HEK293 (cell line): ENCODE measurements around the gene SMURF2.

Experiments
- CTCF ChIA-PET: fragments of 350-600 bp; formaldehyde crosslinking; extraction: SDS; loops from one replicate; lab custom pipeline; 2021; ENCODE audit warnings: antibody characterized with exemption; lab: Yijun Ruan, JAX
- POLR2A ChIA-PET: fragments of 300-600 bp; formaldehyde crosslinking; extraction: SDS; loops from one replicate; lab custom pipeline; 2020; ENCODE audit warnings: antibody characterized with exemption, inconsistent platforms; lab: Yijun Ruan, JAX
- H3K27ac ChIP-seq: fragments of 200-500 bp; sonication (Bioruptor generic); 2 replicates; pipeline ENCODE4 v1.5.1; 2014; ENCODE audit warnings: low read depth, low read length, control low read depth, inconsistent platforms; ENCODE audit errors: extremely low read depth
- H3K36me3 ChIP-seq, 2 experiments: fragments of 200-500 bp in 1 of 2; sonication (Bioruptor generic) in 1 of 2; 1 replicate in 1 of 2; 2 replicates in 1 of 2; pipeline ENCODE4 v1.5.1; 2014 to 2017; ENCODE audit warnings: inconsistent platforms in 2 of 2, low read length in 2 of 2; ENCODE audit not compliant: control insufficient read depth in 2 of 2, insufficient read depth in 1 of 2
- H3K4me1 ChIP-seq: fragments of 200-500 bp; sonication (Bioruptor generic); 2 replicates; pipeline ENCODE4 v1.5.1; 2014; ENCODE audit warnings: mild to moderate bottlenecking, low read length, inconsistent platforms; ENCODE audit not compliant: control insufficient read depth, insufficient read depth
- H3K4me3 ChIP-seq: 2 replicates; pipeline ENCODE4 v1.5.1; 2011; ENCODE audit warnings: low read depth, mild to moderate bottlenecking, control low read depth, low read length, moderate library complexity
- H3K9me3 ChIP-seq: fragments of 200-500 bp; sonication (Bioruptor generic); 2 replicates; pipeline ENCODE4 v1.5.1; 2014; ENCODE audit warnings: low read depth, low read length, inconsistent platforms; ENCODE audit not compliant: control insufficient read depth, insufficient read depth
- BCL11A ChIP-seq: fragments of 450-650 bp; formaldehyde crosslinking; IDR thresholded peaks from 2 replicates; pipeline ENCODE4 v1.5.1; 2016; ENCODE audit warnings: low read depth, missing biosample characterization, missing genetic modification characterization
- FEZF1 ChIP-seq: fragments of 450-650 bp; formaldehyde crosslinking; IDR thresholded peaks from 2 replicates; pipeline ENCODE4 v1.5.1; 2016; ENCODE audit warnings: missing biosample characterization, missing genetic modification characterization
- GLI4 ChIP-seq: fragments of 450-650 bp; formaldehyde crosslinking; IDR thresholded peaks from 2 replicates; pipeline ENCODE4 v1.5.1; 2016; ENCODE audit warnings: missing biosample characterization, missing genetic modification characterization
- HOXA7 ChIP-seq: sonication (generic); formaldehyde crosslinking; IDR thresholded peaks from 2 replicates; pipeline ENCODE4 v1.8.1; 2022; ENCODE audit warnings: missing genetic modification reagents, borderline replicate concordance
- HOXC10 ChIP-seq: sonication (generic); formaldehyde crosslinking; IDR thresholded peaks from 2 replicates; pipeline ENCODE4 v1.8.1; 2023; ENCODE audit warnings: mild to moderate bottlenecking, missing genetic modification reagents
- PRDM1 ChIP-seq: fragments of 450-650 bp; formaldehyde crosslinking; IDR thresholded peaks from 2 replicates; pipeline ENCODE4; 2016; ENCODE audit warnings: missing biosample characterization, missing genetic modification characterization
- REPIN1 ChIP-seq: fragments of 450-650 bp; formaldehyde crosslinking; IDR thresholded peaks from 2 replicates; pipeline ENCODE4 v1.5.1; 2017; ENCODE audit warnings: missing biosample characterization, missing genetic modification characterization, low read depth
- SCRT1 ChIP-seq: fragments of 450-650 bp; formaldehyde crosslinking; IDR thresholded peaks from 2 replicates; pipeline ENCODE4 v1.5.1; 2016; ENCODE audit warnings: missing biosample characterization, missing genetic modification characterization, borderline replicate concordance
- WT1 ChIP-seq: fragments of 450-650 bp; formaldehyde crosslinking; IDR thresholded peaks from 2 replicates; pipeline ENCODE4 v1.5.1; 2016; ENCODE audit warnings: missing biosample characterization, missing genetic modification characterization
- ZBTB21 ChIP-seq: fragments of 450-650 bp; formaldehyde crosslinking; IDR thresholded peaks from 2 replicates; pipeline ENCODE4 v1.5.1; 2017; ENCODE audit warnings: missing biosample characterization, missing genetic modification characterization
- ZFP41 ChIP-seq: fragments of 450-650 bp; formaldehyde crosslinking; IDR thresholded peaks from 2 replicates; pipeline ENCODE4 v1.5.1; 2016; ENCODE audit warnings: missing biosample characterization, missing genetic modification characterization, borderline replicate concordance
- ZNF10 ChIP-seq: fragments of 450-650 bp; formaldehyde crosslinking; IDR thresholded peaks from 2 replicates; pipeline ENCODE4 v1.5.1; 2017; ENCODE audit warnings: missing biosample characterization, missing genetic modification characterization
- ZNF138 ChIP-seq: fragments of 450-650 bp; formaldehyde crosslinking; IDR thresholded peaks from 2 replicates; pipeline ENCODE4 v1.5.1; 2016; ENCODE audit warnings: missing biosample characterization, missing genetic modification characterization, borderline replicate concordance
- ZNF175 ChIP-seq: fragments of 450-650 bp; formaldehyde crosslinking; IDR thresholded peaks from 2 replicates; pipeline ENCODE4 v1.5.1; 2016; ENCODE audit warnings: missing biosample characterization, missing genetic modification characterization
- ZNF302 ChIP-seq: fragments of 450-650 bp; formaldehyde crosslinking; IDR thresholded peaks from 2 replicates; pipeline ENCODE4 v1.5.1; 2016; ENCODE audit warnings: missing biosample characterization, missing genetic modification characterization, low read depth
- ZNF324 ChIP-seq: fragments of 450-650 bp; formaldehyde crosslinking; IDR thresholded peaks from 2 replicates; pipeline ENCODE4 v1.5.1; 2016; ENCODE audit warnings: missing biosample characterization, missing genetic modification characterization
- ZNF548 ChIP-seq: fragments of 450-650 bp; formaldehyde crosslinking; IDR thresholded peaks from 2 replicates; pipeline ENCODE4 v1.5.1; 2016; ENCODE audit warnings: missing biosample characterization, missing genetic modification characterization
- ZNF560 ChIP-seq: fragments of 450-650 bp; formaldehyde crosslinking; IDR thresholded peaks from 2 replicates; pipeline ENCODE4 v1.5.1; 2017; ENCODE audit warnings: missing biosample characterization, missing genetic modification characterization, borderline replicate concordance
- ZNF645 ChIP-seq: fragments of 450-650 bp; formaldehyde crosslinking; IDR thresholded peaks from 2 replicates; pipeline ENCODE4; 2016; ENCODE audit warnings: missing biosample characterization, missing genetic modification characterization
- ZNF654 ChIP-seq: fragments of 450-650 bp; formaldehyde crosslinking; IDR thresholded peaks from 2 replicates; pipeline ENCODE4 v1.5.1; 2016; ENCODE audit warnings: low read depth, missing biosample characterization, missing genetic modification characterization
- ZNF670 ChIP-seq: fragments of 450-650 bp; formaldehyde crosslinking; IDR thresholded peaks from 2 replicates; pipeline ENCODE4 v1.5.1; 2016; ENCODE audit warnings: missing biosample characterization, missing genetic modification characterization, low read depth
- ZNF76 ChIP-seq: fragments of 450-650 bp; formaldehyde crosslinking; IDR thresholded peaks from 2 replicates; pipeline ENCODE4; 2016; ENCODE audit warnings: low read depth, missing biosample characterization, missing genetic modification characterization, borderline replicate concordance
- ZNF776 ChIP-seq: fragments of 450-650 bp; formaldehyde crosslinking; IDR thresholded peaks from 2 replicates; pipeline ENCODE4 v1.5.0; 2017; ENCODE audit warnings: missing biosample characterization, missing genetic modification characterization, borderline replicate concordance
- ZNF791 ChIP-seq: fragments of 450-650 bp; formaldehyde crosslinking; IDR thresholded peaks from 2 replicates; pipeline ENCODE4 v1.5.1; 2016; ENCODE audit warnings: missing biosample characterization, missing genetic modification characterization
- ZSCAN16 ChIP-seq: fragments of 450-650 bp; formaldehyde crosslinking; IDR thresholded peaks from 2 replicates; pipeline ENCODE4 v1.5.1; 2016; ENCODE audit warnings: missing biosample characterization, missing genetic modification characterization
- ZSCAN30 ChIP-seq: fragments of 450-650 bp; IDR thresholded peaks from 2 replicates; pipeline ENCODE4 v1.5.1; 2018; ENCODE audit warnings: missing biosample characterization, mild to moderate bottlenecking, missing genetic modification characterization, moderate library complexity
- TF ChIP-seq, protein P1 (sequence below): fragments of 450-650 bp; formaldehyde crosslinking; IDR thresholded peaks from 2 replicates; pipeline ENCODE4 v1.5.1; 2016; ENCODE audit warnings: missing biosample characterization, missing genetic modification characterization
- TF ChIP-seq, protein P2 (sequence below): fragments of 450-650 bp; formaldehyde crosslinking; IDR thresholded peaks from 2 replicates; pipeline ENCODE4 v1.5.1; 2017; ENCODE audit warnings: missing biosample characterization, missing genetic modification characterization
- TF ChIP-seq, protein P3 (sequence below): fragments of 450-650 bp; formaldehyde crosslinking; IDR thresholded peaks from 2 replicates; pipeline ENCODE4 v1.5.1; 2017; ENCODE audit warnings: missing biosample characterization, missing genetic modification characterization

Gene SMURF2

DNA sequence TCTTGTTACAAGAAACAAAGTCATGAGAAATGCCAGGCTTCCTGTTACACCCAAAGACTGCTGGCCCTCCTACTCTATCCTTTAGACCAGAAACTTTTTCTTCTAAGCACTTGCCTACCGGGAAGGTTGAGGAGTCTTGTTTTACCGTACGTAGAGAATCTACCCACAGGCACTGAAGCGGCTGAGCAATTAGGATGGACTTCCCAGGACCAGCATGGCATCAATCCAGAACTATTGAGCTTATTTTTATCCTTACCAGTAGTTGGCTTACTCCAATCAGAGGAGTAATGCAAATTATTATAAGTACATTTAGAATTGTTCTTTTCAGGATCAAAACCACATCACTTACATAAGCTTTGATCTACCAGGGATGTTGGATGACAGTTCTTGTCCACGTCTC is 129.7 kb downstream of the SMURF2 start:
- CTCF ChIA-PET: interaction anchor here (0.8 to 1.8 kb wide), 3 partner anchors 111 to 117 kb away, joined by 3 to 9 read pairs (median 5); no protein-coding TSS in a partner anchor
- Histone ChIP-seq H3K9me3 (no peaks in the 10 kb centered on the region), H3K36me3 (peaks cover 74 to 100% of the 10 kb centered on the region in 2 experiments), H3K4me1 (no peaks in the 10 kb centered on the region), H3K27ac (no peak overlapping the region), H3K4me3 (no peak overlapping the region)
- POLR2A ChIA-PET: interaction anchor here (0.6 to 2.9 kb wide), 2 partner anchors 26 to 27 kb away, joined by 8 to 14 read pairs; partner anchors contain the start of genes CEP95 and DDX5
- TF ChIP-seq SCRT1 (tag by site-specific recombination) (no peak), ZNF645 (tag by site-specific recombination) (no peak), ZSCAN30 (tag by site-specific recombination) (no peak), ZSCAN16 (tag by site-specific recombination) (no peak), ZNF324 (tag by site-specific recombination) (no peak), ZFP41 (no peak), REPIN1 (tag by site-specific recombination) (no peak), GLI4 (tag by site-specific recombination) (no peak)
- TF ChIP-seq, protein P1, sequence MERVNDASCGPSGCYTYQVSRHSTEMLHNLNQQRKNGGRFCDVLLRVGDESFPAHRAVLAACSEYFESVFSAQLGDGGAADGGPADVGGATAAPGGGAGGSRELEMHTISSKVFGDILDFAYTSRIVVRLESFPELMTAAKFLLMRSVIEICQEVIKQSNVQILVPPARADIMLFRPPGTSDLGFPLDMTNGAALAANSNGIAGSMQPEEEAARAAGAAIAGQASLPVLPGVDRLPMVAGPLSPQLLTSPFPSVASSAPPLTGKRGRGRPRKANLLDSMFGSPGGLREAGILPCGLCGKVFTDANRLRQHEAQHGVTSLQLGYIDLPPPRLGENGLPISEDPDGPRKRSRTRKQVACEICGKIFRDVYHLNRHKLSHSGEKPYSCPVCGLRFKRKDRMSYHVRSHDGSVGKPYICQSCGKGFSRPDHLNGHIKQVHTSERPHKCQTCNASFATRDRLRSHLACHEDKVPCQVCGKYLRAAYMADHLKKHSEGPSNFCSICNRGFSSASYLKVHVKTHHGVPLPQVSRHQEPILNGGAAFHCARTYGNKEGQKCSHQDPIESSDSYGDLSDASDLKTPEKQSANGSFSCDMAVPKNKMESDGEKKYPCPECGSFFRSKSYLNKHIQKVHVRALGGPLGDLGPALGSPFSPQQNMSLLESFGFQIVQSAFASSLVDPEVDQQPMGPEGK (tag by site-specific recombination): no peak

DNA sequence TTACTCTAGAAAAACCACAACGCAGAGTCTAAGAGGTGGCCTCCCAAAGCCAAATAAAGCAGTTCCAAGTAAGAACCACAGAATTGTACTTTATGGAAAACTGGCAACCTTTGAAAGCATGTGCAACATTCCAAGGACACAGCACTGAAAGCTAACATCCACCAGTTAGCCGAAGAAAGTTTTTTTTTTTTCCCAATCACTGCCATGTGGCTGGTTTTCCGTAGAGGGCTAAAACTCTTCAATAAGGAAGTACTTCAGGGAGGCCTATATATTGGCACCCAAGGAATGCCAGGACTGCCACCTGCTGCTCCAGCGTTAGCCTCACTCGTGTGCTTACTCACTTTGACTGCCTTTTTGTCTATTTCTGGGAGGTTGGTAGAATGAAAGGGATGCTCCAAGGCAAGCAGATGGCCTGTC is 130.1 kb downstream of the SMURF2 start:
- POLR2A ChIA-PET: interaction anchor here (0.6 kb wide), 1 partner anchor 25 kb away, joined by 8 read pairs; the partner anchor contains the start of gene CEP95

DNA sequence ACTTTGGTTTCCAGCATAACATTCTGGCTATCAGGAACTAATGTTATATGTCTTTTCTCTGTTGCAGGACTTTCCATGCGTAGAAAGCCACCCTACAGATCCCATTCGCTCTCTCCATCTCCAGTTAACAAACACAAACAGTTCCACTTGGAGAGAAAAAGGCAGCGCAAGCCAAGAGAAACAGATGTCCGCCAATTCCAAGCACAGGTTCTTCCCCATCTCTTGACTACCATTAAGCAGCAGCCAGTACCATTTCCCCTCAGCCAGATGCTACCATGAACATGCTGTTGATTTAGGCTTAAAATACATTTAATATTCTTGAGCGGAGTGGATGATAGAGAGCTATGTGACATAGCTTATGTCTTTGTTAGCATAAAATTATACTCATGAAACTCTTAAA is 132.9 kb downstream of the SMURF2 start:
- ChIA-PET POLR2A (interaction anchor here (1.1 kb wide), 1 partner anchor 23 kb away, joined by 5 read pairs; the partner anchor contains the start of gene CEP95), CTCF (no interaction called here)
- Histone ChIP-seq H3K9me3 (no peaks in the 10 kb centered on the region), H3K4me1 (no peaks in the 10 kb centered on the region), H3K27ac (no peak overlapping the region), H3K36me3 (peaks cover 84 to 100% of the 10 kb centered on the region in 2 experiments), H3K4me3 (no peak overlapping the region)
- TF ChIP-seq ZNF560 (tag by site-specific recombination) (no peak), WT1 (tag by site-specific recombination) (no peak), ZNF670 (tag by site-specific recombination) (no peak), PRDM1 (no peak), ZNF654 (no peak), ZNF548 (tag by site-specific recombination) (no peak), ZNF138 (tag by site-specific recombination) (no peak), BCL11A (no peak), ZNF791 (tag by site-specific recombination) (no peak), FEZF1 (no peak), ZNF175 (tag by site-specific recombination) (no peak), HOXA7 (CRISPR knock-in tag) (no peak)
- TF ChIP-seq, protein P2, sequence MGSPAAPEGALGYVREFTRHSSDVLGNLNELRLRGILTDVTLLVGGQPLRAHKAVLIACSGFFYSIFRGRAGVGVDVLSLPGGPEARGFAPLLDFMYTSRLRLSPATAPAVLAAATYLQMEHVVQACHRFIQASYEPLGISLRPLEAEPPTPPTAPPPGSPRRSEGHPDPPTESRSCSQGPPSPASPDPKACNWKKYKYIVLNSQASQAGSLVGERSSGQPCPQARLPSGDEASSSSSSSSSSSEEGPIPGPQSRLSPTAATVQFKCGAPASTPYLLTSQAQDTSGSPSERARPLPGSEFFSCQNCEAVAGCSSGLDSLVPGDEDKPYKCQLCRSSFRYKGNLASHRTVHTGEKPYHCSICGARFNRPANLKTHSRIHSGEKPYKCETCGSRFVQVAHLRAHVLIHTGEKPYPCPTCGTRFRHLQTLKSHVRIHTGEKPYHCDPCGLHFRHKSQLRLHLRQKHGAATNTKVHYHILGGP (tag by site-specific recombination): no peak

More for the DNA sequence above, 130.1 kb downstream of the SMURF2 start:
- CTCF ChIA-PET: no interaction called here
- no peaks in the 10 kb centered on the region for H3K4me1 ChIP-seq
- H3K9me3 ChIP-seq: no peaks in the 10 kb centered on the region
- H3K4me3 ChIP-seq: no peak overlapping the region
- TF ChIP-seq ZNF302 (tag by site-specific recombination) (no peak), ZNF10 (tag by site-specific recombination) (no peak), ZNF76 (no peak), ZNF776 (tag by site-specific recombination) (no peak), ZBTB21 (tag by site-specific recombination) (no peak), ZNF324 (tag by site-specific recombination) (no peak), HOXC10 (CRISPR knock-in tag) (no peak)
- TF ChIP-seq, protein P3, sequence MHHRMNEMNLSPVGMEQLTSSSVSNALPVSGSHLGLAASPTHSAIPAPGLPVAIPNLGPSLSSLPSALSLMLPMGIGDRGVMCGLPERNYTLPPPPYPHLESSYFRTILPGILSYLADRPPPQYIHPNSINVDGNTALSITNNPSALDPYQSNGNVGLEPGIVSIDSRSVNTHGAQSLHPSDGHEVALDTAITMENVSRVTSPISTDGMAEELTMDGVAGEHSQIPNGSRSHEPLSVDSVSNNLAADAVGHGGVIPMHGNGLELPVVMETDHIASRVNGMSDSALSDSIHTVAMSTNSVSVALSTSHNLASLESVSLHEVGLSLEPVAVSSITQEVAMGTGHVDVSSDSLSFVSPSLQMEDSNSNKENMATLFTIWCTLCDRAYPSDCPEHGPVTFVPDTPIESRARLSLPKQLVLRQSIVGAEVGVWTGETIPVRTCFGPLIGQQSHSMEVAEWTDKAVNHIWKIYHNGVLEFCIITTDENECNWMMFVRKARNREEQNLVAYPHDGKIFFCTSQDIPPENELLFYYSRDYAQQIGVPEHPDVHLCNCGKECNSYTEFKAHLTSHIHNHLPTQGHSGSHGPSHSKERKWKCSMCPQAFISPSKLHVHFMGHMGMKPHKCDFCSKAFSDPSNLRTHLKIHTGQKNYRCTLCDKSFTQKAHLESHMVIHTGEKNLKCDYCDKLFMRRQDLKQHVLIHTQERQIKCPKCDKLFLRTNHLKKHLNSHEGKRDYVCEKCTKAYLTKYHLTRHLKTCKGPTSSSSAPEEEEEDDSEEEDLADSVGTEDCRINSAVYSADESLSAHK: no peak
- TF ChIP-seq, all 188 proteins: peak for 0
- peaks cover 74 to 100% of the 10 kb centered on the region in 2 experiments for H3K36me3 ChIP-seq
- H3K27ac ChIP-seq: no peak overlapping the region
